Breast epithelium (tissue), 4 donors: ENCODE results near the gene ADAMTS17. TPM values are rescaled to one million over a fixed set of nuclear protein-coding genes. Genes with fewer than 3 reads are reported as not detected.

ENCODE experiments used
- DNase-seq, 2 donors: peaks; one replicate each; pipeline ENCODE4 v3.0.0-alpha.2; 2019; ENCODE audit warnings: low spot score in 2 of 2
- H3K27ac ChIP-seq, 2 donors: fragments of 200-600 bp; sonication (generic) in 1 of 2; one replicate each; pipeline ENCODE4 v1.5.1; 2016 to 2019; ENCODE audit warnings: mild to moderate bottlenecking in 1 of 2
- H3K27me3 ChIP-seq, 2 donors: fragments of 200-600 bp; sonication (generic) in 1 of 2; one replicate each; pipeline versions ENCODE4 v1.5.1 to v1.6.0; 2017 to 2019; ENCODE audit warnings: control low read depth in 1 of 2, mild to moderate bottlenecking in 1 of 2
- H3K36me3 ChIP-seq: fragments of 200-600 bp; one replicate; pipeline ENCODE4 v1.5.1; 2019
- H3K4me1 ChIP-seq, 2 donors: fragments of 200-600 bp; sonication (generic); one replicate each; pipeline ENCODE4 v1.5.1; 2016 to 2019; ENCODE audit warnings: control low read depth in 1 of 2
- H3K4me3 ChIP-seq, 3 donors: fragments of 200-600 bp; sonication (generic); 1 replicate in 2 of 3; 2 replicates in 1 of 3; pipeline ENCODE4 v1.5.1; 2016 to 2019; ENCODE audit warnings: mild to moderate bottlenecking in 3 of 3, moderate library complexity in 2 of 3
- H3K9me3 ChIP-seq, 2 donors: fragments of 200-600 bp; sonication (generic) in 1 of 2; one replicate each; pipeline ENCODE4 v1.5.1; 2016 to 2019; ENCODE audit warnings: control low read depth in 1 of 2
- POLR2A ChIP-seq: fragments of 450-650 bp; IDR thresholded peaks from one replicate; pipeline ENCODE4 v1.6.1; 2016; ENCODE audit warnings: antibody characterized with exemption, mild to moderate bottlenecking, moderate library complexity
- POLR2AphosphoS5 ChIP-seq, 3 donors: sonication (generic); formaldehyde crosslinking; IDR thresholded peaks; one replicate each; pipeline ENCODE4 v1.6.1; 2017; ENCODE audit warnings: antibody characterized with exemption in 3 of 3
- intact Hi-C: fragments of 100-400 bp; cut with DNase I; formaldehyde crosslinking; loops from one replicate; pipeline ENCODE4 v1.15.1; 2023; ENCODE audit warnings: low total_unique reads
- total RNA-seq, 3 donors: library from RNA; depleted of rRNA; stranded (reverse); fragments of >200 nt; gene quantifications; one replicate each; pipeline ENCODE4 v1.1.0, GENCODE V29; 2016
- TF ChIP-seq, protein P1 (sequence below), 3 donors: fragments of 450-650 bp; IDR thresholded peaks; one replicate each; pipeline ENCODE4 v1.5.1; 2016 to 2017; ENCODE audit warnings: antibody characterized with exemption in 3 of 3, mild to moderate bottlenecking in 3 of 3, moderate library complexity in 3 of 3

ADAMTS17 gene
- total RNA-seq, 3 donors from 2014 or later: 5.1 to 8.0 (median 5.9) TPM

GRCh38 chr15:100261302-100262240 is 80.2 kb downstream of the ADAMTS17 start:
- intact Hi-C loops: no loop called here
- no peaks in the 10 kb centered on the region for H3K36me3 ChIP-seq
- TF ChIP-seq, protein P1, sequence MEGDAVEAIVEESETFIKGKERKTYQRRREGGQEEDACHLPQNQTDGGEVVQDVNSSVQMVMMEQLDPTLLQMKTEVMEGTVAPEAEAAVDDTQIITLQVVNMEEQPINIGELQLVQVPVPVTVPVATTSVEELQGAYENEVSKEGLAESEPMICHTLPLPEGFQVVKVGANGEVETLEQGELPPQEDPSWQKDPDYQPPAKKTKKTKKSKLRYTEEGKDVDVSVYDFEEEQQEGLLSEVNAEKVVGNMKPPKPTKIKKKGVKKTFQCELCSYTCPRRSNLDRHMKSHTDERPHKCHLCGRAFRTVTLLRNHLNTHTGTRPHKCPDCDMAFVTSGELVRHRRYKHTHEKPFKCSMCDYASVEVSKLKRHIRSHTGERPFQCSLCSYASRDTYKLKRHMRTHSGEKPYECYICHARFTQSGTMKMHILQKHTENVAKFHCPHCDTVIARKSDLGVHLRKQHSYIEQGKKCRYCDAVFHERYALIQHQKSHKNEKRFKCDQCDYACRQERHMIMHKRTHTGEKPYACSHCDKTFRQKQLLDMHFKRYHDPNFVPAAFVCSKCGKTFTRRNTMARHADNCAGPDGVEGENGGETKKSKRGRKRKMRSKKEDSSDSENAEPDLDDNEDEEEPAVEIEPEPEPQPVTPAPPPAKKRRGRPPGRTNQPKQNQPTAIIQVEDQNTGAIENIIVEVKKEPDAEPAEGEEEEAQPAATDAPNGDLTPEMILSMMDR (IDR thresholded peaks at IDR 0.05): no peak
- TF ChIP-seq POLR2A (no peak), POLR2AphosphoS5 (IDR thresholded peaks at IDR 0.05) (no peak)
- H3K9me3 ChIP-seq: no peaks in the 10 kb centered on the region
- DNase-seq: peak in 1 of 2 donors; percentile 7
- H3K4me3 ChIP-seq: no peak overlapping the region
- H3K4me1 ChIP-seq: no peaks in the 10 kb centered on the region
- no peak overlapping the region for H3K27ac ChIP-seq
- no peaks in the 10 kb centered on the region for H3K27me3 ChIP-seq

DNA sequence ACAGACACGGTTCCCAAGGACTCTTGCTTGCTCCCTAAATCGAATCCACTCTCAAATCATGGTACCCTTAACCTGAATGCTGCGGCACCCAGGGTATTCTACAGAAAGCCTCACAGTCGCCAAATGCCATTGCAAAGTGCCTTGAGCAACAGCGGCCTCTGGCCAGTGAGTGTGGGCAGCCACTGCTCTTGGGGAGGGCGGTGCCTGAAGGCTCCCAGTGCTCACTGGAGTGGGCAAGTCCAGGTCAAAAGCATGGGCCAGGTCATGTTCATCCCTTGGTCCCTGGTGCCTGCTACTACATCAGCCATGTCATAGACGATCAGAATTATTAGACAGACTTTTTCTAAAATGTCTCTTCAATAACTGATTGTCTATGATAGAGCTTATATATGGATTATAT is 82.5 kb downstream of the ADAMTS17 start:
- intact Hi-C loops: no loop called here
- Histone ChIP-seq H3K27ac (no peak overlapping the region), H3K4me1 (no peaks in the 10 kb centered on the region), H3K4me3 (no peak overlapping the region), H3K36me3 (no peaks in the 10 kb centered on the region), H3K9me3 (no peaks in the 10 kb centered on the region), H3K27me3 (no peaks in the 10 kb centered on the region)
- TF ChIP-seq, protein P1 (IDR thresholded peaks at IDR 0.05): no peak
- no peak for DNase-seq

GRCh38 chr15:100256970-100257650 is 84.7 kb downstream of the ADAMTS17 start:
- no peak overlapping the region for H3K27ac ChIP-seq
- TF ChIP-seq POLR2A: no peak
- TF ChIP-seq, protein P1 (IDR thresholded peaks at IDR 0.05): no peak
- H3K9me3 ChIP-seq: no peaks in the 10 kb centered on the region
- H3K27me3 ChIP-seq: no peaks in the 10 kb centered on the region
- peak in 1 of 2 donors; percentile 30 for DNase-seq
- intact Hi-C loops: no loop called here
- H3K4me1 ChIP-seq: no peaks in the 10 kb centered on the region
- no peaks in the 10 kb centered on the region for H3K36me3 ChIP-seq
- no peak overlapping the region for H3K4me3 ChIP-seq

DNA sequence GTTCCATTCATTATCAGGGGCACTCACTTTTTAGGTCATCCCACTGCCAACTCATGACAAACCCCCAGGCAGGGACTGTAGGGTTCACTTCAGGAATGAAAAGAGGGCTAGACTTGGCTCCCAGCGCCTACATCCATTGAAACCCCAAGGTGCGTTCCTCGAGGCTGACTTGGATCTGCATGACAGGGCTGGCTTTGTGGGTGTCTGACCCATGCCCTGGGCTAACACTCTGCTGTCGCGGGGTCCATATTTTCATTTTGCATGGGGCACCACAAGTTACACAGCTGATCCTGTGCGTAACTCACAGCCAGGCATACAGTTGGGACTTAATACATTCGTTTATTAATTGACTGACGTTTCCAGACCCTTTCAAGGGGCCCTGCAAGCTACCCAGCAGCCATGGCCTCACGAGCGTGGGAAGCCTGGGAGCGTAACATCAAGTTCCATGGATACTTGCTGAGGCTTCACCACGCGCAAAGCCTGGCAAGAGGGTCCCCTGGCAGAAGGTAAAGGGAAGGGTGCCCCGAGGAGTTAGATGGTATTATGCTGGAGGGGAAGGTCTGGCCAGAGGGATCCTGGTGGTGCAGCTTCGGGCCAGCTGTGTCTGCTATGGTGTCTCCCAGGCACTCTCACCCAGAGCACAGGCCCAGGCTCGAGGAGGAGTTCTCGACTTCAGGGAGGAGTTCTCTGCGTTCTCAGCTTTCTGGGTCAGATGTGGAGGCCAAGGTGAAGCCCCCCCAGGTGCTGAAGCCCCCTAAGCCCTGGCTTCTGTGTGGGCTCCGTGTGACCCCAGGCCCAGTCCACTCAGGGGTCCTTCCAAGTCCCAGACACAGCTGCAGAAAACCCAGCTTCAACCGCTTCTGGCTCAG is 85.4 kb downstream of the ADAMTS17 start:
- H3K27ac ChIP-seq: no peak overlapping the region
- intact Hi-C loops: no loop called here
- no peaks in the 10 kb centered on the region for H3K4me1 ChIP-seq
- no peaks in the 10 kb centered on the region for H3K9me3 ChIP-seq
- H3K27me3 ChIP-seq: no peaks in the 10 kb centered on the region
- no peaks in the 10 kb centered on the region for H3K36me3 ChIP-seq
- DNase-seq: peak in 1 of 2 donors; percentile 41
- H3K4me3 ChIP-seq: no peak overlapping the region
- TF ChIP-seq, protein P1 (IDR thresholded peaks at IDR 0.05): no peak
- TF ChIP-seq POLR2AphosphoS5 (IDR thresholded peaks at IDR 0.05) (no peak), POLR2A (no peak)
